Kidney tubule cell (primary cell): ENCODE measurements around the gene ZCCHC7.
"Not testable (repeated sequence)": the region's sequence is repeated elsewhere in the genome, so short reads cannot be mapped to it uniquely, and the experiment has no call there.

ENCODE experiments used
- DNase-seq: peaks from one replicate; pipeline ENCODE4 v3.0.0-alpha.2; 2018; ENCODE audit warnings: low spot score

Gene ZCCHC7

DNA sequence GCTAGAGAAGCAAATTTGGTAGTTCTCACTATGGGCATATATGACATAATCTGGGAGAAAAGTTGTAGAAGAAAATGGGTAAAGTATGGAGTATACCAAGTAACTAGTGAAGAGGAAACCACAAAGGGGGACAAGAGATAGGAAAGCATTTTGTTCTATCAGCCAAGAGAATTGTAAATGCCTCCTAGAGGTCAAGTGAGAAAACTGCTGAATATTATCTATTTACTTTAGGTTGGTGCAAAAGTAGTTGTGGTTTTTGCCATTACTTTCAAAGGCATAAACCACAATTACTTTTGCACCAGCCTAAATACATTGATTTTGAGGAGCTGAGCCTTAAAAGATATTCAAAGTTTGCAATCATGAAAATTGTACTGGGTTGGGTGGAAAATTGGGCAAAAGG is 175.4 kb downstream of the ZCCHC7 start:
- DNase-seq, result no peak

- no peak for DNase-seq
Measured at GRCh38 chr9:37297592-37297991, 177.2 kb downstream of the ZCCHC7 start.

DNA sequence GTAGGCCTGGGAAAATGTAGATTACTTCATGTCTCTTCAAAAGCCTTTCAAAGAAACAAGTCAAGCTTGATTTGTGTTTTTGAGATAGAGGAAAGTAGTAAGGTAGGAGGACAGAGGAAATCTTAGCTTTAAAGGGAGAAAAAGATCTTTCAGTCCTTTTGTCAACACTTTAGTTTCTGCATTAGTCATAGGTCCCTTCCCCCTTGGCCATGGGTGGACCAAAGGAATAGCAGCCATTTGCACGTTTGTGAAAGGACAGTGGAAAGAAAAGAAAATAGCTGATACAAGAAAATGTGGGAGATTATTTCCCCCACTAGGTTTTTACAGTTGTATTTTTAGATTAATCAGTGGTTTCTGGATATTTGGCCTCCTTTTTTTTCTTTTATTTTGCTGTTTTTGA is 180.2 kb downstream of the ZCCHC7 start:
- DNase-seq, result no peak

GRCh38 chr9:37301042-37301853 is 180.9 kb downstream of the ZCCHC7 start:
- DNase-seq, result no peak

- no peak for DNase-seq
Measured at GRCh38 chr9:37301854-37302172, 181.4 kb downstream of the ZCCHC7 start.

- no peak for DNase-seq
Measured at GRCh38 chr9:37302277-37302676, 181.9 kb downstream of the ZCCHC7 start.

DNA sequence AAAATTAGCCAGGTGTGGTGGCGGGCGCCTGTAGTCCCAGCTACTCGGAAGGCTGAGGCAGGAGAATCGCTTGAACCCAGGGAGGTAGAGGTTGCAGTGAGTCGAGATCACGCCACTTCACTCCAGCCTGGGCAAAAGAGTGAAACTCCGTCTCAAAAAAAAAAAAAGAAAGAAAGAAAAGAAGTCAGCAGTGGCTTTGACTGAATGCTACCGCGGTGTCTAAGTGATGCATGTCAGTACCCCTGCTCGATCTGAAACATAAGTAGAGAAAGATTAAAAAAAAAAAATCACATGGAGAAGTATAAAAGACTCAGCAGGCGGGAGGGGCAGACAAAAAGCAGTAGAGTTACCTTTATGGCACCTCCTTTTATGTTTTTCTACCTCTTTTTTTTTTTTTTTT is 182.9 kb downstream of the ZCCHC7 start:
- DNase-seq, result not testable (repeated sequence)

- DNase-seq, result peak; percentile 28
Measured at GRCh38 chr9:37309136-37309535, 188.8 kb downstream of the ZCCHC7 start.

DNA sequence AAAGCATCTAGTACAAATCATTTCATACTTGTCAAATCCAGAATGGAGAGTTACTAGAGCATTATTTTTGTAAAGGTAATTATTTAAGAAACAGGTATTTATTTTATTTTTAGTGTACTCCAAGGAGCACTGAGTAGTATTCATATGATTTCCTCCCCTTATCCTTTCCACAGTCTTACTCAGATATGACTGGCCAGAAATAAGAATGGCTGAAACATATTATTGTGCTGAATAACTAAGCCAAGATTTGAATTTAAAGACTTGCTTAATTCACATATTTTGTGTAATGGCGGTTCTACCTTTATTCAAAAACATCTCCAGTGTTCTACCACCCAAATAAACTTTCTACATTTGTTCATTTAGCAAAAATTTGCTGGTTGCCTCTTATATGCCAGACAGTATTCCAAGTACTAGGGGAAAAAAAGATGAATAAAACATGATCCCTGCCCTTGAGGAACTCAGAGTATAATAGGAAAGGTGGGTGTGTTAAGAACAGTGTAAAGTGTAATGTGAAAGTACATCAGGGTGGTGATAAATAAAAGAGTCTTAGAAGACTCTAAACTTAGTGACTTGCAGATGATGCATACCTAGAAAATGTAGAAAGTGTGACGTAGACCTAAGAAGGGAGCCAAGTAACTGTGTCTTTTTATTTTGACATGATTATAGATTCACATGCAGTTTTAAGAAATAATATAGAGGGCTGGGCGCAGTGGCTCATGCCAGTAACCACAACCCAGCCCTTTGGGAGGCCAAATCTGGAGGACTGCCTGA is 191.7 kb downstream of the ZCCHC7 start:
- DNase-seq, result no peak

GRCh38 chr9:37324261-37324683 is 203.9 kb downstream of the ZCCHC7 start:
- no peak for DNase-seq

GRCh38 chr9:37324691-37325490 is 204.5 kb downstream of the ZCCHC7 start:
- no peak for DNase-seq

DNA sequence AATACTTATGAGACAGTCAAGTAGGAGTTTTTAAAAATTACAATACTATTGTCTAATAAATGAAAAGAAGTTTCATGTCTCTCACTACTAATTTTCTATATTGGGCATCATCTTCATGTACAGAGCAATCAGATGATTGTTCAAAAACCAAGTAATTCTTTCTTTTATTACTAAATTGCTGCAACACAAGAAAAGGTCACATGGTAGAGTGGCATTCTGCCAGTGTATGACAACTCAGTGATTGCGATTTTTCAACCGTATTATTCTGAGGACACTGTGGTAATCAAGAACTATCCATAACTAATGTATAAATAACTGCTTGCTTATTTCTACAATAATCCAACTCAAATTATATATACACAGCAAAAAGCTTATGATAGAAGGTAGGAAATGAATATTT is 205.4 kb downstream of the ZCCHC7 start:
- peak; percentile 29 for DNase-seq

DNA sequence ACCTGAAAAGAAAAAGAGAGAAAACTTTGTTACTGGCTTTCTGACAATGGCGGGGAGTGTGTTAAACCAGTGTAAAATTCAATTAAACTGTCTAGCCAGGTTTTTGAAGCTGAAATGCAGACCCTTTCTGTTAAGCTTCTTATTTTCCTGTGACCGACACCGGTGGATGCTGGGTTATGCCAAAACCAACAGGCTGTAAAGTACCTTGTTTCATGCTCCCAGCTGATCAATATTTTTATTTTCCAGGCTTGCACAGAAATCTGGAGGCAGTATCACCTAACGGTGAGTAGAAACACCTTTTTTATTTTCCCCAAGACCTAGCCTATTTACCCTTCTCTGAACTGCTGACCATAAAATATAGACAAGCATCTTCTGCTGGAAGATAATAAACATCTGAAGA is 207.2 kb downstream of the ZCCHC7 start:
- no peak for DNase-seq

- DNase-seq, result no peak
Measured at GRCh38 chr9:37328556-37329227, 208.3 kb downstream of the ZCCHC7 start.

GRCh38 chr9:37329576-37329975 is 209.2 kb downstream of the ZCCHC7 start:
- DNase-seq, result peak; percentile 31

DNA sequence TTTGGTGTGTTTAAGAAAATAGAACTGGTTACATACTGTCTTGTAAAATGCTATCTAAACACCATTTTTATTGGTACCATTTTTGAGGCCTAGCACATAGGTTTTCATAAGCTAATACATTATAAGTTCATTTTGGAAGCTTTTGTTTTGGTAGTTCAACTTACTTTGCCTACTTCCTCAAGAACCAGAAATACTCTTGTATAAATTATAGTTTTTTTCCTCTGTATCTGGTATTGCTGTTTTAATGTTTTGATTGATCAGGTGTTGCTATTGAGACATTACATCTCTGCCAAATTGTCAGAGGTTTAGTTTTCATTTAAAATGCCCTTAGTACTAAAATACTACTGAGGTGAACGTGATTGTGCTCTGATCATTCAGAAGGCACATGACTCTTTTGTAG is 211.5 kb downstream of the ZCCHC7 start:
- DNase-seq, result no peak

GRCh38 chr9:37332578-37332977 is 212.2 kb downstream of the ZCCHC7 start:
- DNase-seq, result no peak

GRCh38 chr9:37333288-37333687 is 212.9 kb downstream of the ZCCHC7 start:
- no peak for DNase-seq

DNA sequence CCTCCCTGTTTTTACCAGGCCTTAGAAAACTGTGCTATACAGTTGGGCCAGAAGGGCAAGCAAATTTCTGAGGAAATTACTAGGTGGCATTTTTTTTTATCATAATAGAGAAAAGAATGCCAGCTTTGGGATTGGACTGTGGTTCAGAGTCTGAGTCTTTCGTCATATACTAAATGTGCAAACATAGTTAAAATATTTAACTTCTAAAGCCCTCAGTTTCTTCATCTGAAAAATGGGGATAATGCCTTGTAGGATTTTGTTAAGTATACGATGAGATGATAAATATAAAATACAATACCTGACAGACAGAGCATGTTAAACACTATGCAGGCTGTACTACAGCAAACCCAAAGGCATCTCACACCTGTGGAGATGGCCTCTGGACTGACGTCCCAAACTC is 214.9 kb downstream of the ZCCHC7 start:
- no peak for DNase-seq

DNA sequence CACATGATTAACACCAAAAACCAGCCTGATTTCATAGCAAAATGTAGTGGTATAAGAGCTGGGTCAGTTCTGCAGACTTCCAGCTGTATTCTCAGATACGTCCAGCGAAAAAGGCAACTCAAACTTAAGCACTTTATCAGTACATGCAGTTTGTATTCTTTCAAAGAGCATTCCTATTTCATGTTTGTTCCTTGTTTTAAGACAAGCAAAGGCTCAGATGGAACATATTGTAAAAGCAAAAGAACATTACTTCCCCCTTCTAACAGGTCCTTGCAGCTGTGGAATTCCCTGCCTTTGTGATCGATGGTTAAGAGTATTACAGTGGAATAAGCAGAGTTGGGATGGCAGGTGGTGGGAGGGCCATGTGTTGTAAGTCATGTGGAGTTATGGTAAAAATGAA is 215.8 kb downstream of the ZCCHC7 start:
- no peak for DNase-seq

- DNase-seq, result no peak
Measured at GRCh38 chr9:37337301-37337890, 217.0 kb downstream of the ZCCHC7 start.

GRCh38 chr9:37338218-37338617 is 217.8 kb downstream of the ZCCHC7 start:
- no peak for DNase-seq
